ENCODE data around the gene TMA7.

DNA sequence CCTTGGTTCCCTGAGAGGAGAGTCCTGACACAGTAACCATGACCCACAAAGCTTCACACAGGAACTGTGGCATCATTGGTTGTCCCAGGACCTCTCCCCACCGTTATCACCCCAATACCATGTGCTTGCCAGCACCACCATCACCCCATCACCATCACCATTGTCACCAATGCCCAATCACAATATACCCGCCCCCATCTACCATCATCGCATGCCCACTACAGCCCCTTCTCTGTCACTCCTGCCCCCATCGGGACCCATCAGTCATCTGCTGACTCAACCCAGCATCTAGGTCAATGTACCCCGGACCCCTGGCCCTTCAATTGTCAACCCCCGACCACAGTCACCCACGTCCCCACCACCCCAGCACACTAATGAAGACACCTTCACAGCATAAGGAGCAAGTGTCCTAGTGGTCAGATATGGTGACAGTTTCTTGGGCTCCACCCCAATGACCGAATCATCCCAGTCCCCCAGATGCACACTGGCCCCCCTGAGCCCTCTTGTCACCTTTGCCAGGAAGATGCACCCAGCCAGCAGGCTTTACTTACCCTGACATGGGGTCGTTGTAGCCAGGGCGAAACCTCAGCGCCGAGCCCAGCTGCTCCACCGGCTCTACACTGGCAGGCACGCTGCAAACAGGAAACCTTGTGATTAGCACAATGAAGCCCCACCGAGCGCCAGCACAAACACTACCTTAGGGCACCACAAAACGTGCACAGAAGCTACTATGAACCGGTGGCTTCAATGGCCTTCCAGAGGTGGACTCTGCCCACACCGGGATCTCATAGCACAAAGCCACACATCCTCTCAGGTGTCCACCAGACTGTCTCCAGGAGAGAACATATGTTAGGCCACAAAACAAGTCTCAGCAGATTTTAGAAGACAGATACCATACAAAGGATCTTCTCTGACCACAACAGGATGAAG is 38.8 kb downstream of the TMA7 start:
- TF ChIP-seq, protein P1, sequence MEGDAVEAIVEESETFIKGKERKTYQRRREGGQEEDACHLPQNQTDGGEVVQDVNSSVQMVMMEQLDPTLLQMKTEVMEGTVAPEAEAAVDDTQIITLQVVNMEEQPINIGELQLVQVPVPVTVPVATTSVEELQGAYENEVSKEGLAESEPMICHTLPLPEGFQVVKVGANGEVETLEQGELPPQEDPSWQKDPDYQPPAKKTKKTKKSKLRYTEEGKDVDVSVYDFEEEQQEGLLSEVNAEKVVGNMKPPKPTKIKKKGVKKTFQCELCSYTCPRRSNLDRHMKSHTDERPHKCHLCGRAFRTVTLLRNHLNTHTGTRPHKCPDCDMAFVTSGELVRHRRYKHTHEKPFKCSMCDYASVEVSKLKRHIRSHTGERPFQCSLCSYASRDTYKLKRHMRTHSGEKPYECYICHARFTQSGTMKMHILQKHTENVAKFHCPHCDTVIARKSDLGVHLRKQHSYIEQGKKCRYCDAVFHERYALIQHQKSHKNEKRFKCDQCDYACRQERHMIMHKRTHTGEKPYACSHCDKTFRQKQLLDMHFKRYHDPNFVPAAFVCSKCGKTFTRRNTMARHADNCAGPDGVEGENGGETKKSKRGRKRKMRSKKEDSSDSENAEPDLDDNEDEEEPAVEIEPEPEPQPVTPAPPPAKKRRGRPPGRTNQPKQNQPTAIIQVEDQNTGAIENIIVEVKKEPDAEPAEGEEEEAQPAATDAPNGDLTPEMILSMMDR (tag by site-specific recombination; IDR thresholded peaks at IDR 0.05) = no peak
- no peak for TF ChIP-seq BCL11A (tag by site-specific recombination; IDR thresholded peaks at IDR 0.05; ENCODE audit: low read depth)
